ENCODE measurements around the gene SPATS2. TPM values are rescaled to one million over a fixed set of nuclear protein-coding genes. Genes with fewer than 3 reads are reported as not detected.

Gene SPATS2
- total RNA-seq, 2 donors from 2014 or later: 17.2 to 21.9 TPM

GRCh38 chr12:49451468-49452259 lies 84.4 kb downstream of the SPATS2 start:
- no peaks in the 10 kb centered on the region for H3K27me3 ChIP-seq
- H3K27ac ChIP-seq: no peak overlapping the region
- no peak for TF ChIP-seq CTCF (IDR thresholded peaks at IDR 0.05)
- no peak overlapping the region for H3K9ac ChIP-seq (ENCODE audit: low read depth in 2 of 2, low read length in 2 of 2)
- DNase-seq: no peak
- no peaks in the 10 kb centered on the region for H3K36me3 ChIP-seq
- H3K4me3 ChIP-seq: no peak overlapping the region
- H3K4me1 ChIP-seq: no peaks in the 10 kb centered on the region
- H3K9me3 ChIP-seq: no peaks in the 10 kb centered on the region
- intact Hi-C loops (cut with DNase I): no loop called here

- intact Hi-C loops (cut with DNase I): no loop called here
- DNase-seq: no peak
- H3K27ac ChIP-seq: no peak overlapping the region
- no peaks in the 10 kb centered on the region for H3K27me3 ChIP-seq
- no peak overlapping the region for H3K9ac ChIP-seq (ENCODE audit: low read depth in 2 of 2, low read length in 2 of 2)
- no peaks in the 10 kb centered on the region for H3K9me3 ChIP-seq
- H3K4me1 ChIP-seq: no peaks in the 10 kb centered on the region
- no peak overlapping the region for H3K4me3 ChIP-seq
- no peak for TF ChIP-seq CTCF (IDR thresholded peaks at IDR 0.05)
- no peaks in the 10 kb centered on the region for H3K36me3 ChIP-seq
Measured at GRCh38 chr12:49455501-49455900, 88.2 kb downstream of the SPATS2 start.

- DNase-seq: no peak
- H3K9ac ChIP-seq (ENCODE audit: low read depth in 2 of 2, low read length in 2 of 2): no peak overlapping the region
- H3K27me3 ChIP-seq: no peaks in the 10 kb centered on the region
- H3K4me1 ChIP-seq: no peaks in the 10 kb centered on the region
- no peak overlapping the region for H3K27ac ChIP-seq
- H3K9me3 ChIP-seq: no peaks in the 10 kb centered on the region
- intact Hi-C loops (cut with DNase I): no loop called here
- H3K36me3 ChIP-seq: no peaks in the 10 kb centered on the region
- TF ChIP-seq CTCF (IDR thresholded peaks at IDR 0.05): no peak
- H3K4me3 ChIP-seq: no peak overlapping the region
Measured at GRCh38 chr12:49456131-49456679, 88.9 kb downstream of the SPATS2 start.

GRCh38 chr12:49458816-49459215 lies 91.6 kb downstream of the SPATS2 start:
- H3K4me1 ChIP-seq: no peaks in the 10 kb centered on the region
- H3K36me3 ChIP-seq: no peaks in the 10 kb centered on the region
- no peak for TF ChIP-seq CTCF (IDR thresholded peaks at IDR 0.05)
- no peak overlapping the region for H3K4me3 ChIP-seq
- H3K9me3 ChIP-seq: no peaks in the 10 kb centered on the region
- DNase-seq: no peak
- H3K27me3 ChIP-seq: no peaks in the 10 kb centered on the region
- intact Hi-C loops (cut with DNase I): no loop called here
- H3K27ac ChIP-seq: no peak overlapping the region
- no peak overlapping the region for H3K9ac ChIP-seq (ENCODE audit: low read depth in 2 of 2, low read length in 2 of 2)

GRCh38 chr12:49461221-49461620 lies 94.0 kb downstream of the SPATS2 start:
- no peaks in the 10 kb centered on the region for H3K9me3 ChIP-seq
- H3K27ac ChIP-seq: no peak overlapping the region
- no peak for DNase-seq
- H3K27me3 ChIP-seq: no peaks in the 10 kb centered on the region
- H3K36me3 ChIP-seq: no peaks in the 10 kb centered on the region
- TF ChIP-seq CTCF (IDR thresholded peaks at IDR 0.05): no peak
- H3K4me1 ChIP-seq: no peaks in the 10 kb centered on the region
- H3K4me3 ChIP-seq: no peak overlapping the region
- intact Hi-C loops (cut with DNase I): no loop called here
- H3K9ac ChIP-seq (ENCODE audit: low read depth in 2 of 2, low read length in 2 of 2): no peak overlapping the region
